OCI-LY7 (cell line): ENCODE measurements around the gene STOML3. TPM values are rescaled to one million over a fixed set of nuclear protein-coding genes. Genes with fewer than 3 reads are reported as not detected.
A peak's percentile ranks its signal among the peaks of the same experiment; 100 is the strongest.
"Not testable (repeated sequence)": the region's sequence is repeated elsewhere in the genome, so short reads cannot be mapped to it uniquely, and the experiment has no call there.

Source experiments
- BruUV-seq: library from RNA; stranded (reverse); fragments of 400-500 nt; replicated peaks from 2 replicates; lab custom pipeline; 2021; lab: Mats Ljungman, UMichigan
- CTCF ChIA-PET: fragments of 300-600 bp; sonication (Branson Sonifier 250); formaldehyde crosslinking; loops from one replicate; lab custom pipeline; 2022; ENCODE audit warnings: antibody characterized with exemption; ENCODE audit not compliant: unreplicated experiment; lab: Charles Lee
- POLR2A ChIA-PET: fragments of 300-600 bp; sonication (Branson Sonifier 250); formaldehyde crosslinking; loops from one replicate; lab custom pipeline; 2022; ENCODE audit warnings: antibody characterized with exemption; lab: Charles Lee
- DNase-seq: peaks from one replicate; pipeline ENCODE4 v3.0.0-alpha.2; 2015; ENCODE audit warnings: low spot score
- H2AFZ ChIP-seq: fragments of 200-600 bp; sonication (generic), shearing (Covaris generic); 2 replicates; pipeline ENCODE4 v1.6.1; 2014; ENCODE audit warnings: mild to moderate bottlenecking, antibody characterized with exemption, low read length, moderate library complexity
- H3K27ac ChIP-seq: fragments of 200-600 bp; sonication (generic); 2 replicates; pipeline ENCODE4 v1.5.1; 2014; ENCODE audit warnings: mixed run types, low read depth, mild to moderate bottlenecking, moderate library complexity, low read length, inconsistent platforms; ENCODE audit not compliant: poor library complexity, severe bottlenecking
- H3K36me3 ChIP-seq: fragments of 200-600 bp; sonication (generic); 2 replicates; pipeline ENCODE4 v1.6.1; 2014; ENCODE audit warnings: mild to moderate bottlenecking, antibody characterized with exemption, low read length, moderate library complexity, mixed read lengths; ENCODE audit not compliant: insufficient read depth
- H3K4me1 ChIP-seq: fragments of 200-600 bp; sonication (generic); 2 replicates; pipeline ENCODE4 v1.5.1; 2014; ENCODE audit warnings: mild to moderate bottlenecking, low read length; ENCODE audit not compliant: insufficient read depth, poor library complexity, severe bottlenecking
- H3K4me2 ChIP-seq: fragments of 200-600 bp; sonication (generic); 2 replicates; pipeline ENCODE4 v1.6.1; 2014; ENCODE audit warnings: mild to moderate bottlenecking, low read length
- H3K4me3 ChIP-seq: fragments of 200-600 bp; sonication (generic); 2 replicates; pipeline ENCODE4 v1.5.1; 2014; ENCODE audit warnings: mild to moderate bottlenecking, low read depth, low read length; ENCODE audit not compliant: poor library complexity, severe bottlenecking
- H3K79me2 ChIP-seq: fragments of 200-600 bp; sonication (generic); 2 replicates; pipeline ENCODE4 v1.6.1; 2016; ENCODE audit warnings: low read depth, mild to moderate bottlenecking, low read length, moderate library complexity, mixed read lengths; ENCODE audit not compliant: insufficient read depth
- H3K9me2 ChIP-seq: fragments of 200-600 bp; sonication (generic); 2 replicates; pipeline ENCODE4 v1.6.1; 2016; ENCODE audit warnings: mild to moderate bottlenecking, low read length, mixed read lengths; ENCODE audit not compliant: insufficient read depth
- H3K9me3 ChIP-seq: fragments of 200-600 bp; sonication (generic); 2 replicates; pipeline ENCODE4 v1.6.1; 2014; ENCODE audit warnings: mild to moderate bottlenecking, mixed run types, low read length, mixed read lengths
- H4K20me1 ChIP-seq: fragments of 200-600 bp; sonication (generic); 2 replicates; pipeline ENCODE4 v1.6.1; 2014; ENCODE audit warnings: mild to moderate bottlenecking, antibody characterized with exemption, low read length, moderate library complexity, mixed read lengths; ENCODE audit not compliant: insufficient read depth
- EZH2phosphoT487 ChIP-seq: fragments of 200-600 bp; sonication (generic); IDR thresholded peaks from 2 replicates; pipeline ENCODE4 v1.6.1; 2018; ENCODE audit warnings: low read depth, borderline replicate concordance, mild to moderate bottlenecking, mixed run types, antibody characterized with exemption, low read length, moderate library complexity, mixed read lengths
- intact Hi-C: fragments of 100-400 bp; cut with micrococcal nuclease; formaldehyde crosslinking; loops from one replicate; pipeline ENCODE4 v1.10.0; 2022; ENCODE audit not compliant: unreplicated experiment
- total RNA-seq, 2 experiments: library from RNA; depleted of rRNA in 1 of 2; stranded (reverse); fragments of >200 nt in 1 of 2; shearing (Covaris generic) in 1 of 2; gene quantifications; 2 replicates each; pipeline ENCODE4 v1.2.3, GENCODE V29; 2014 to 2022
- TF ChIP-seq, protein P1 (sequence below): fragments of 200-600 bp; sonication (generic); conservative IDR thresholded peaks from 2 replicates; pipeline ENCODE4 v1.5.1; 2014; ENCODE audit warnings: mild to moderate bottlenecking, antibody characterized with exemption, low read length, moderate library complexity, mixed read lengths

Gene STOML3
- total RNA-seq, 2 experiments from 2014 or later, result not detected

DNA sequence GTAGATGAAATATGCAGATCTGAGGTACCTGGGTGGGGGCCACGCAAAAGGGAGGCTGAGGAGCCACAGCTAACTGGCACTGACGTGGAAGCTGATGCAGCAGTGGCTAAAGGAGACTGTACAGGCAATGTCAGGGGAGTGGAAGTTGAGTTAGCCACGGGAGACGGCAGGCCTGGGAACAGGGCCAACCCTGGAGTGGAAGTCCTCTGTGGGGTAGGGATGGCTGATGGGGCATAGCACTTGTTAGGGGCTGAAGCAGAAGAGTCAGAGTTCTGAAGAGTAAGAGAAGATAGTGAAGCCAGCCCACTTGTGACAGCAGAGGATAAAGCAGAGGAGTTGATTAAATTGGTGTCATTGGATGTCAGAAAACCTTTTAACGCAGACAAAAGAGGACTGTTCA lies 22.8 kb upstream of the STOML3 start:
- no peak overlapping the region for H3K4me2 ChIP-seq
- no peaks in the 10 kb centered on the region for H3K79me2 ChIP-seq
- H4K20me1 ChIP-seq, result no peaks in the 10 kb centered on the region
- H3K27ac ChIP-seq, result no peak overlapping the region
- no peaks in the 10 kb centered on the region for H3K9me2 ChIP-seq
- peaks cover 97% of the 10 kb centered on the region for H3K36me3 ChIP-seq
- no peak overlapping the region for H3K4me3 ChIP-seq
- no peak for DNase-seq
- TF ChIP-seq, protein P1, sequence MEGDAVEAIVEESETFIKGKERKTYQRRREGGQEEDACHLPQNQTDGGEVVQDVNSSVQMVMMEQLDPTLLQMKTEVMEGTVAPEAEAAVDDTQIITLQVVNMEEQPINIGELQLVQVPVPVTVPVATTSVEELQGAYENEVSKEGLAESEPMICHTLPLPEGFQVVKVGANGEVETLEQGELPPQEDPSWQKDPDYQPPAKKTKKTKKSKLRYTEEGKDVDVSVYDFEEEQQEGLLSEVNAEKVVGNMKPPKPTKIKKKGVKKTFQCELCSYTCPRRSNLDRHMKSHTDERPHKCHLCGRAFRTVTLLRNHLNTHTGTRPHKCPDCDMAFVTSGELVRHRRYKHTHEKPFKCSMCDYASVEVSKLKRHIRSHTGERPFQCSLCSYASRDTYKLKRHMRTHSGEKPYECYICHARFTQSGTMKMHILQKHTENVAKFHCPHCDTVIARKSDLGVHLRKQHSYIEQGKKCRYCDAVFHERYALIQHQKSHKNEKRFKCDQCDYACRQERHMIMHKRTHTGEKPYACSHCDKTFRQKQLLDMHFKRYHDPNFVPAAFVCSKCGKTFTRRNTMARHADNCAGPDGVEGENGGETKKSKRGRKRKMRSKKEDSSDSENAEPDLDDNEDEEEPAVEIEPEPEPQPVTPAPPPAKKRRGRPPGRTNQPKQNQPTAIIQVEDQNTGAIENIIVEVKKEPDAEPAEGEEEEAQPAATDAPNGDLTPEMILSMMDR, result no peak
- TF ChIP-seq EZH2phosphoT487, result no peak
- no peaks in the 10 kb centered on the region for H3K9me3 ChIP-seq
- H2AFZ ChIP-seq, result no peak overlapping the region
- ChIA-PET POLR2A (no interaction called here), CTCF (no interaction called here)
- no TSS peak for BruUV-seq
- H3K4me1 ChIP-seq, result no peaks in the 10 kb centered on the region
- intact Hi-C loops, result no loop called here

DNA sequence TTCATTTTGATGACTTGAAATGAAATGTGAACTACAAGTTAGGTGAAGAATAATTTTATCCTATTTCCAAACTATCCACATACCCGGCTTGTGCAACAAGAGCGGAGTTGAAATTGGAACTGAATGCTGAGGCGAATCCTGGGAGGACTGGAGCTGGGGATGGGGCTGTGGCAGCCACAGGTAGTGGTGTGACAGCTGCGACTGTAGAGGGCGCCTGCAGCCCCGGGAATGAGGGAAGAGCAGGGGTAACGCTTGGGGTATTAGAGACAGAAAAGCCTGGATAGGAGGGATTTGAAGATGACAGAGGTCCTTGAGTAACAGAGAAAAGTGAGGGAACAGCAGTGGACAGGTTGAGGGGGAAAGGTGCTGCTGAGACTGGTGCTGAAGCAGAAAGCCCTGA lies 22.0 kb upstream of the STOML3 start:
- no peak overlapping the region for H3K27ac ChIP-seq
- no peak overlapping the region for H3K4me3 ChIP-seq
- TF ChIP-seq EZH2phosphoT487, result no peak
- TF ChIP-seq, protein P1, result peak; percentile 61
- peaks cover 99% of the 10 kb centered on the region for H3K36me3 ChIP-seq
- ChIA-PET POLR2A (no interaction called here), CTCF (no interaction called here)
- H4K20me1 ChIP-seq, result no peaks in the 10 kb centered on the region
- H2AFZ ChIP-seq, result no peak overlapping the region
- DNase-seq, result no peak
- no peaks in the 10 kb centered on the region for H3K79me2 ChIP-seq
- BruUV-seq, result no TSS peak
- no peaks in the 10 kb centered on the region for H3K4me1 ChIP-seq
- H3K4me2 ChIP-seq, result no peak overlapping the region
- no peaks in the 10 kb centered on the region for H3K9me2 ChIP-seq
- intact Hi-C loops, result no loop called here
- no peaks in the 10 kb centered on the region for H3K9me3 ChIP-seq

DNA sequence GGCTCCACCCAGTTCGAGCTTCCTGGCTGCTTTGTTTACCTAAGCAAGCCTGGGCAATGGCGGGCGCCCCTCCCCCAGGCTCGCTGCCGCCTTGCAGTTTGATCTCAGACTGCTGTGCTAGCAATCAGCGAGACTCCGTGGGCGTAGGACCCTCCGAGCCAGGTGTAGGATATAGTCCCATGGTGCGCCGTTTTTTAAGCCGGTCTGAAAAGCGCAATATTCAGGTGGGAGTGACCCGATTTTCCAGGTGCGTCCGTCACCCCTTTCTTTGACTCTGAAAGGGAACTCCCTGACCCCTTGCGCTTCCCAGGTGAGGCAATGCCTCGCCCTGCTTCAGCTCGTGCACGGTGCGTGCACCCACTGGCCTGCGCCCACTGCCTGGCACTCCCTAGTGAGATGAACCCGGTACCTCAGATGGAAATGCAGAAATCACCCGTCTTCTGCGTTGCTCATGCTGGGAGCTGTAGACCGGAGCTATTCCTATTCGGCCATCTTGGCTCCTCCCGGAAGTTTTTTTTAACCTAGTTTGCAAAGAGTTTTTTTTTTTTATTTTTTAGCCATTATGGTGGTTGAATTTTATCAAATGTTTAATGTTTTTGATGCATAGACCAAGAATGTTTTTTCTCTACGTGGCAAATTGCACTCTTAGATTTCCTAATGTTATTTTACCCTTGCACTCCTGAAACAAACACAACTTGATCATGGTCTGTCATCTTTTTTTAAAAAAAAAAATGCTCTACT lies 15.9 kb upstream of the STOML3 start:
- POLR2A ChIA-PET, CTCF ChIA-PET: not testable (repeated sequence)

More for the DNA sequence above, 15.9 kb upstream of the STOML3 start:
- BruUV-seq, H3K4me3 ChIP-seq, H4K20me1 ChIP-seq, H3K27ac ChIP-seq, H2AFZ ChIP-seq, H3K4me2 ChIP-seq, H3K4me1 ChIP-seq, H3K9me3 ChIP-seq, intact Hi-C loops, DNase-seq, H3K79me2 ChIP-seq, H3K9me2 ChIP-seq: not testable (repeated sequence)
- peaks cover 43% of the 10 kb centered on the region for H3K36me3 ChIP-seq
